HepG2 (cell line): Measurements from ENCODE around the gene RNLS. TPM values are rescaled to one million over a fixed set of nuclear protein-coding genes. Genes with fewer than 3 reads are reported as not detected.

Experiments used
- ATAC-seq: fragments of 200-7000 bp; cut with Tn5 transposase; 3 replicates; pipeline ENCODE4 v1.9.1; 2020; ENCODE audit warnings: mild to moderate bottlenecking, moderate library complexity
- BruUV-seq: library from RNA; stranded (reverse); fragments of 400-500 nt; replicated peaks from 2 replicates; lab custom pipeline; 2021; lab: Mats Ljungman, UMichigan
- CTCF ChIA-PET: fragments of 300-600 bp; formaldehyde crosslinking; extraction: SDS; loops from one replicate; lab custom pipeline; 2021; ENCODE audit warnings: low total read pairs, inconsistent platforms, low intra/inter-chr PET ratio; lab: Yijun Ruan, JAX
- POLR2A ChIA-PET: fragments of 350-600 bp; sonication (Branson Sonifier 250); formaldehyde crosslinking; loops from one replicate; lab custom pipeline; 2020; ENCODE audit warnings: antibody characterized with exemption, inconsistent platforms; lab: Yijun Ruan, JAX
- DNase-seq: peaks from one replicate; pipeline ENCODE4 v3.0.0-alpha.2; 2015; ENCODE audit warnings: low spot score
- FAIRE-seq: peaks from 3 replicates; lab custom pipeline; 2011; peaks lifted over from hg19 to GRCh38; lab: Jason Lieb, UNC
- H2AFZ ChIP-seq: one replicate; pipeline ENCODE4 v1.6.1; 2011; ENCODE audit warnings: low read length, inconsistent platforms
- H3K27ac ChIP-seq: fragments of 300-600 bp; 3 replicates; pipeline ENCODE4 v1.8.0; 2011; ENCODE audit warnings: mixed run types, mild to moderate bottlenecking, mixed read lengths, low read length, inconsistent platforms; ENCODE audit not compliant: insufficient read depth; ENCODE audit errors: extremely low read length
- H3K27me3 ChIP-seq, 2 experiments: fragments of 200-600 bp in 1 of 2; 2 replicates in 1 of 2; 3 replicates in 1 of 2; pipeline versions ENCODE4 v1.6.0 to v1.8.0; 2011; ENCODE audit warnings: low read length in 2 of 2, mild to moderate bottlenecking in 2 of 2, moderate library complexity in 2 of 2, inconsistent platforms in 1 of 2; ENCODE audit not compliant: insufficient read depth in 2 of 2, control insufficient read depth in 1 of 2
- H3K36me3 ChIP-seq, 2 experiments: fragments of 200-600 bp in 1 of 2; replicated peaks in 1 of 2; 2 replicates in 1 of 2; 3 replicates in 1 of 2; pipeline versions ENCODE4 v1.5.1 to v1.8.0; 2011; ENCODE audit warnings: low read length in 2 of 2, inconsistent platforms in 1 of 2; ENCODE audit not compliant: insufficient read depth in 2 of 2, control insufficient read depth in 1 of 2
- H3K4me1 ChIP-seq: 2 replicates; pipeline ENCODE4 v1.5.1; 2012; ENCODE audit warnings: low read length, inconsistent platforms; ENCODE audit not compliant: insufficient read depth
- H3K4me2 ChIP-seq: 2 replicates; pipeline ENCODE4 v1.6.0; 2011; ENCODE audit warnings: low read depth, low read length, inconsistent platforms
- H3K4me3 ChIP-seq, 3 experiments: fragments of 200-600 bp in 1 of 3; sonication (generic), shearing (Covaris generic) in 1 of 3; replicated peaks in 1 of 3; 2 replicates each; pipeline ENCODE4 v1.5.1; 2011 to 2016; ENCODE audit warnings: low read length in 3 of 3, inconsistent platforms in 2 of 3, low read depth in 2 of 3, mild to moderate bottlenecking in 2 of 3, control low read depth in 1 of 3, mixed read lengths in 1 of 3; ENCODE audit not compliant: insufficient read depth in 1 of 3
- H3K79me2 ChIP-seq: one replicate; pipeline ENCODE4 v1.6.1; 2011; ENCODE audit warnings: low read length, inconsistent platforms; ENCODE audit not compliant: insufficient read depth
- H3K9ac ChIP-seq: 2 replicates; pipeline ENCODE4 v1.6.0; 2011; ENCODE audit warnings: mild to moderate bottlenecking, low read depth, low read length, inconsistent platforms; ENCODE audit not compliant: insufficient read depth
- H3K9me3 ChIP-seq: 2 replicates; pipeline ENCODE4 v1.5.1; 2012; ENCODE audit warnings: mild to moderate bottlenecking, low read length
- H4K20me1 ChIP-seq: 2 replicates; pipeline ENCODE4 v1.6.0; 2011; ENCODE audit warnings: inconsistent platforms, mild to moderate bottlenecking, low read length, moderate library complexity; ENCODE audit not compliant: insufficient read depth
- ATF7 ChIP-seq, 2 experiments: fragments of 450-650 bp in 1 of 2; sonication (generic) in 1 of 2; formaldehyde crosslinking in 1 of 2; IDR thresholded peaks; 2 replicates each; pipeline versions ENCODE4 v1.4.0 to v1.6.1; 2016 to 2020; ENCODE audit warnings: antibody characterized with exemption in 1 of 2, mild to moderate bottlenecking in 1 of 2, missing genetic modification reagents in 1 of 2
- CEBPB ChIP-seq: IDR thresholded peaks from 2 replicates; pipeline ENCODE4 v1.6.1; 2011; ENCODE audit warnings: low read depth, low read length, improper control_type of control experiment, borderline replicate concordance
- HOXA7 ChIP-seq: sonication (generic); formaldehyde crosslinking; IDR thresholded peaks from 2 replicates; pipeline ENCODE4 v1.8.1; 2022; ENCODE audit warnings: mild to moderate bottlenecking, missing genetic modification reagents, moderate library complexity
- ZNF660 ChIP-seq: sonication (generic); formaldehyde crosslinking; IDR thresholded peaks from 2 replicates; pipeline ENCODE4 v1.5.1; 2020; ENCODE audit warnings: mild to moderate bottlenecking, low read depth, missing genetic modification reagents, borderline replicate concordance
- ZNF839 ChIP-seq: sonication (generic); formaldehyde crosslinking; IDR thresholded peaks from 2 replicates; pipeline ENCODE4 v1.4.0; 2020; ENCODE audit warnings: missing genetic modification reagents, mild to moderate bottlenecking, borderline replicate concordance
- WGBS: methylation state at CpG from one replicate; pipeline ENCODE4 v1.1.6; 2017; ENCODE audit warnings: low lambda C conversion rate; 5-methylcytosine and 5-hydroxymethylcytosine counted together
- in situ Hi-C: cut with HindIII; loops from 2 replicates; pipeline ENCODE4 v1.10.0; 2017; ENCODE audit warnings: low pct_unique_long_range_greater_than_20kb; ENCODE audit not compliant: extremely low pct_ligation_motif_present
- intact Hi-C: fragments of 100-400 bp; cut with micrococcal nuclease; formaldehyde crosslinking; loops from one replicate; pipeline ENCODE4 v1.10.0; 2022; ENCODE audit not compliant: unreplicated experiment
- polyA plus RNA-seq, 8 experiments: library from polyadenylated mRNA; depleted of rRNA in 3 of 8; stranded (reverse) in 7 of 8; unstranded in 1 of 8; fragments of >200 nt; fragmentation: Illumina TruSeq in 4 of 8; extraction: Trizol in 4 of 8; gene quantifications; 2 replicates each; pipeline versions ENCODE4 v1.2.1 to v1.2.3, GENCODE V29; 2011 to 2016; ENCODE audit warnings: low read depth in 4 of 8, missing spikeins in 1 of 8, mixed read lengths in 1 of 8; ENCODE audit not compliant: insufficient read depth in 1 of 8
- total RNA-seq, 5 experiments: library from RNA; depleted of rRNA; stranded (reverse); fragments of >200 nt; fragmentation: Illumina TruSeq; extraction: Trizol; gene quantifications; 2 replicates each; pipeline ENCODE4 v1.2.3, GENCODE V29; 2016; ENCODE audit warnings: low read depth in 1 of 5
- TF ChIP-seq, protein P1 (sequence below): sonication (generic); formaldehyde crosslinking; IDR thresholded peaks from 2 replicates; pipeline ENCODE4 v1.9.0; 2021; ENCODE audit warnings: missing genetic modification reagents, borderline replicate concordance

The RNLS gene
- total and polyA plus RNA-seq, 2 of the 13 experiments (the other 11 are each of a cell fraction or from before 2014, with no cell fraction given): not detected

DNA sequence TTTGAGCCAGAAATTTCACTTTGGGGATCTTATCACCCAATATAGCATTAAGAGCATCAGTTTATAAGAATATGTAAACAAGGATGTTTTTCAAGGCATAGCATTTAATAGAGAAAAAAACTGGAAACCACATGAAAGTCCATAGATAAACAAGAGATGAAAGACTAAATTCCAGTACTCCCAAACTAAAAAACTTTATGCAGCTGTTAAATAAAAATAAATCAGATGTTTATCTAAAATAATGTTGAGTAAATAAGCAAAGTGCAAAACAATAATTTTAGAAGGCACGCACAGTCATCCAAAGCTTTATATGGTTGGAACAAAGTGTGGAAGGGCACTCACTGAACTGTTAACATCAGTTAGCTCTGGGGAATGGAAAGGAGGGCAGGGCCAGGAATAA lies 21.0 kb downstream of the RNLS start (continued):
- TF ChIP-seq, protein P1, sequence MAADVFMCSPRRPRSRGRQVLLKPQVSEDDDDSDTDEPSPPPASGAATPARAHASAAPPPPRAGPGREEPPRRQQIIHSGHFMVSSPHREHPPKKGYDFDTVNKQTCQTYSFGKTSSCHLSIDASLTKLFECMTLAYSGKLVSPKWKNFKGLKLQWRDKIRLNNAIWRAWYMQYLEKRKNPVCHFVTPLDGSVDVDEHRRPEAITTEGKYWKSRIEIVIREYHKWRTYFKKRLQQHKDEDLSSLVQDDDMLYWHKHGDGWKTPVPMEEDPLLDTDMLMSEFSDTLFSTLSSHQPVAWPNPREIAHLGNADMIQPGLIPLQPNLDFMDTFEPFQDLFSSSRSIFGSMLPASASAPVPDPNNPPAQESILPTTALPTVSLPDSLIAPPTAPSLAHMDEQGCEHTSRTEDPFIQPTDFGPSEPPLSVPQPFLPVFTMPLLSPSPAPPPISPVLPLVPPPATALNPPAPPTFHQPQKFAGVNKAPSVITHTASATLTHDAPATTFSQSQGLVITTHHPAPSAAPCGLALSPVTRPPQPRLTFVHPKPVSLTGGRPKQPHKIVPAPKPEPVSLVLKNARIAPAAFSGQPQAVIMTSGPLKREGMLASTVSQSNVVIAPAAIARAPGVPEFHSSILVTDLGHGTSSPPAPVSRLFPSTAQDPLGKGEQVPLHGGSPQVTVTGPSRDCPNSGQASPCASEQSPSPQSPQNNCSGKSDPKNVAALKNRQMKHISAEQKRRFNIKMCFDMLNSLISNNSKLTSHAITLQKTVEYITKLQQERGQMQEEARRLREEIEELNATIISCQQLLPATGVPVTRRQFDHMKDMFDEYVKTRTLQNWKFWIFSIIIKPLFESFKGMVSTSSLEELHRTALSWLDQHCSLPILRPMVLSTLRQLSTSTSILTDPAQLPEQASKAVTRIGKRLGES (CRISPR knock-in tag): no peak
- TF ChIP-seq HOXA7 (CRISPR knock-in tag) (no peak), CEBPB (no peak), ZNF839 (CRISPR knock-in tag) (no peak)

- 0% methylated on average over 2 of the region's 2 CpGs for WGBS
- Histone ChIP-seq H3K9ac (no peak overlapping the region), H2AFZ (no peak overlapping the region), H3K36me3 (no peaks in the 10 kb centered on the region), H3K9me3 (no peaks in the 10 kb centered on the region), H3K79me2 (no peaks in the 10 kb centered on the region), H3K4me3 (no peak overlapping the region), H3K4me1 (no peaks in the 10 kb centered on the region), H3K27me3 (no peaks in the 10 kb centered on the region), H4K20me1 (no peaks in the 10 kb centered on the region), H3K4me2 (no peak overlapping the region)
- CTCF ChIA-PET: no interaction called here
- no peak for FAIRE-seq
- no TSS peak for BruUV-seq
- POLR2A ChIA-PET: no interaction called here
- in situ Hi-C loops: loop anchor here (10.0 kb wide), 1 partner anchor 703 kb away; no protein-coding TSS in a partner anchor
- DNase-seq: no peak
- TF ChIP-seq ATF7 (IDR thresholded peaks at IDR 0.05) (peak; percentile 48), ATF7 (CRISPR knock-in tag; IDR thresholded peaks at IDR 0.05) (no peak), ZNF660 (no peak), HOXA7 (CRISPR knock-in tag) (no peak)
- TF ChIP-seq, all 625 proteins: peak for 1
- intact Hi-C loops: loop anchor here (10.0 kb wide), 1 partner anchor 443 kb away; no protein-coding TSS in a partner anchor
- no peak for ATAC-seq
- no peak overlapping the region for H3K27ac ChIP-seq
Observed at GRCh38 chr10:88557658-88558057, 25.5 kb downstream of the RNLS start.
